Uterus (tissue), 2 donors: ENCODE data around the gene OR2L13.

Experiments used
- POLR2A ChIP-seq, 2 donors: fragments of 450-650 bp; IDR thresholded peaks; one replicate each; pipeline ENCODE4 v1.6.1; 2016; ENCODE audit warnings: antibody characterized with exemption in 2 of 2, mild to moderate bottlenecking in 1 of 2, moderate library complexity in 1 of 2
- TF ChIP-seq, protein P1 (sequence below), 4 experiments: fragments of 200-600 bp in 2 of 4; fragments of 450-650 bp in 2 of 4; sonication (generic) in 2 of 4; IDR thresholded peaks; one replicate each; pipeline ENCODE4 v1.5.1; 2016 to 2019; ENCODE audit warnings: antibody characterized with exemption in 4 of 4, mild to moderate bottlenecking in 2 of 4, moderate library complexity in 1 of 4

DNA sequence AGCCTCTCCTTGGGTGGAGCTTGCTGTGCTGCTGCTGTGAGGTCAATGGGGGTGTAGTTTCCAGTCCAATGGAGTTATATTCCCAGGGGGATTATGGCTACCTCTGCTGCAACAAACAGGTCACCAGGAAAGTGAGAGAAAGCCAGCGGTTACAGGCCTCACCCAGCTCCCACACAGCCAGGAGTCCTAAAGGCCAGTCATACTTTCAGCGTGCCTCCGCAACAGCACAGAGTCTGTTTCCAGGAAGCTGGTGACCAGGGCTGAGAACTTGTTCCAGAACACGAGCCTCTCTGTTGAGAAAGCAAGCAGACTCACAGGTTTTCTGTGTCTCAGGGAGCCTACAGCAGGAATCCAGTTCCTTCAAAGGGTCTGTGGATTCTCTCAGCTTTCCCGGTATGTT lies 32.7 kb downstream of the OR2L13 start:
- TF ChIP-seq, protein P1, sequence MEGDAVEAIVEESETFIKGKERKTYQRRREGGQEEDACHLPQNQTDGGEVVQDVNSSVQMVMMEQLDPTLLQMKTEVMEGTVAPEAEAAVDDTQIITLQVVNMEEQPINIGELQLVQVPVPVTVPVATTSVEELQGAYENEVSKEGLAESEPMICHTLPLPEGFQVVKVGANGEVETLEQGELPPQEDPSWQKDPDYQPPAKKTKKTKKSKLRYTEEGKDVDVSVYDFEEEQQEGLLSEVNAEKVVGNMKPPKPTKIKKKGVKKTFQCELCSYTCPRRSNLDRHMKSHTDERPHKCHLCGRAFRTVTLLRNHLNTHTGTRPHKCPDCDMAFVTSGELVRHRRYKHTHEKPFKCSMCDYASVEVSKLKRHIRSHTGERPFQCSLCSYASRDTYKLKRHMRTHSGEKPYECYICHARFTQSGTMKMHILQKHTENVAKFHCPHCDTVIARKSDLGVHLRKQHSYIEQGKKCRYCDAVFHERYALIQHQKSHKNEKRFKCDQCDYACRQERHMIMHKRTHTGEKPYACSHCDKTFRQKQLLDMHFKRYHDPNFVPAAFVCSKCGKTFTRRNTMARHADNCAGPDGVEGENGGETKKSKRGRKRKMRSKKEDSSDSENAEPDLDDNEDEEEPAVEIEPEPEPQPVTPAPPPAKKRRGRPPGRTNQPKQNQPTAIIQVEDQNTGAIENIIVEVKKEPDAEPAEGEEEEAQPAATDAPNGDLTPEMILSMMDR (IDR thresholded peaks at IDR 0.05), result no peak
- no peak for TF ChIP-seq POLR2A (IDR thresholded peaks at IDR 0.05)
